ENCODE measurements around the gene ABCG2. TPM values are rescaled to one million over a fixed set of nuclear protein-coding genes. Genes with fewer than 3 reads are reported as not detected.

Gene ABCG2
- total RNA-seq, 1 experiment from 2014 or later: 3.8 TPM

DNA sequence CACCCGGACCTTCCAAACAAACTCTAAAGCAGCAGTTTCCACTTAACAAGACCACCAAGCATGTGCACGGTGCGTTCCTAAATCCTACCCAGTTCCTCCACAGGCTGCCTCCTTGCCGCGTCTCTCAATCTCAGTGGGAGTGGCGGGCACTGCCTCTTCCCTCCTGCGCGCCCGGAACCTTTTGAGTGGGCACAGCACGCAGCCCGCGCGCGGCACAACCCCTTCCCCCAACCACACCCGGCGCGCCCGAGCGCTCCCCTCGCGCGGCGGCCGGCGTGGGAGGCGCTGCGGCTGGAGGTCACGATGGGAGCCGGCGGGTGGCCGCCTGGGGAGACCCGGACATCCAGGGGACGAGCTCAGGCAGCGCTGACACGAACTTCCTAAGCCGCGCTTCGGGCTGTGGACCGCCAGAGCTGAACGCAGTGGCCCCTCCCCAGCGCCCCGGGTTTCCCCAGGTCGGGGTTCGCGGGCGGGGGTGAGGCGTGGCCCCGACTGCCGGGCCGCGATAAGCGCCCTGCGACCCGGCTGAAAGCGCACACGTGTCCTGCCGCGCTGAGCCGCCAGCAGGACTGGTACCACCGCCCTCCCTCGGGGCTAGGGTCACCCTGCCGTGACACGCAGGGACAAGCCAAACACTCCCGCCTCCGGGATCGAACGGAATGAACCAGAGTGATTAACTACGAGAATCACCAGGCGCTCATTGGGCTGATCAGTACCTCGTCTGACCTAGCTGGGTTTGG is at the start of gene ABCG2 (continued):
- TF ChIP-seq FOXJ3 (CRISPR knock-in tag; IDR thresholded peaks at IDR 0.05; ENCODE audit: borderline replicate concordance) (no peak), PRRX2 (CRISPR knock-in tag; IDR thresholded peaks at IDR 0.05) (no peak), NR2C2 (CRISPR knock-in tag; IDR thresholded peaks at IDR 0.05) (no peak), ZNF317 (CRISPR knock-in tag; IDR thresholded peaks at IDR 0.05; ENCODE audit: borderline replicate concordance, low read depth) (no peak), SMAD3 (CRISPR knock-in tag; IDR thresholded peaks at IDR 0.05; ENCODE audit: borderline replicate concordance) (no peak), FOXP1 (CRISPR knock-in tag; IDR thresholded peaks at IDR 0.05; ENCODE audit: borderline replicate concordance) (peak; percentile 31; the same call in 1 of the 2 replicates), ZNF423 (CRISPR knock-in tag; IDR thresholded peaks at IDR 0.05) (no peak), NR1H2 (CRISPR knock-in tag; IDR thresholded peaks at IDR 0.05) (no peak), NR3C1 (CRISPR knock-in tag; conservative IDR thresholded peaks at IDR 0.05; ENCODE audit: low read depth) (0 out of 2 replicates have a peak, but pooled peaks have one; percentile 63), SP1 (CRISPR knock-in tag; conservative IDR thresholded peaks at IDR 0.05) (peak; percentile 41; the same call in 1 of the 2 replicates), TCF7 (CRISPR knock-in tag; IDR thresholded peaks at IDR 0.05; ENCODE audit: low read depth) (no peak), ZBTB21 (CRISPR knock-in tag; IDR thresholded peaks at IDR 0.05; ENCODE audit: borderline replicate concordance) (0 out of 2 replicates have a peak, but pooled peaks have one; percentile 31), ZNF263 (CRISPR knock-in tag; IDR thresholded peaks at IDR 0.05; ENCODE audit: low read depth) (no peak)
- TF ChIP-seq, protein P1, sequence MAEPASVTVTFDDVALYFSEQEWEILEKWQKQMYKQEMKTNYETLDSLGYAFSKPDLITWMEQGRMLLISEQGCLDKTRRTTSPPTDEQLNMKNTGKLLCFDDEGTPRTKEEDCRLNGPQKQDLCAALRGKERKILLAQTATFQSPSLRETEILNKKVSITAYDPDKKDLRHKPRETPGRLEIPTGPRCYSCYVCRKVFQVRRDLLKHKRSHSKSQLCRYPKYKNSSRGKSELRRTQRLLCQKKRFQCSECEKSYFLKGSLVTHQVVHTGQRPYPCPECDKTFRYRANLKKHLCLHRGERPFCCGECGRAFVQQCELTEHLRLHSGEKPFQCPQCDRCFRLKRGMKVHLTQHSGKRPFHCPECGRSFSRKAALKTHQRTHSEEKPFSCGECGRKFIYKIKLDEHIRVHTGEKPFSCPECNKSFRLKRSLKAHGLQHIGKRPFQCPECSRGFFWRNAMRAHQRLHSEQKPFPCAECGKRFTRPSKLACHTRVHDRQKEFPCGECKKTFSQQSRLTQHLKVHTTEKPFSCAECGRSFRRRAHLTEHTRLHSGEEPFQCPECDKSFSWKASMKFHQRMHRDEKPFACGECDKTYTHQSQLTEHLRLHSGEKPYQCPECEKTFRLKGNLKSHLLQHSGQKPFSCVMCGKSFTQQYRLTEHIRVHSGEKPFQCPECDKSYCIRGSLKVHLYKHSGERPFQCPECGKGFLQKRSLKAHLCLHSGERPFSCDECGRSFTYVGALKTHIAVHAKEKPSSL (CRISPR knock-in tag; conservative IDR thresholded peaks at IDR 0.05): no peak
- TF ChIP-seq, protein P2, sequence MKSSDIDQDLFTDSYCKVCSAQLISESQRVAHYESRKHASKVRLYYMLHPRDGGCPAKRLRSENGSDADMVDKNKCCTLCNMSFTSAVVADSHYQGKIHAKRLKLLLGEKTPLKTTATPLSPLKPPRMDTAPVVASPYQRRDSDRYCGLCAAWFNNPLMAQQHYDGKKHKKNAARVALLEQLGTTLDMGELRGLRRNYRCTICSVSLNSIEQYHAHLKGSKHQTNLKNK (CRISPR knock-in tag; IDR thresholded peaks at IDR 0.05): no peak
- TF ChIP-seq, protein P3, sequence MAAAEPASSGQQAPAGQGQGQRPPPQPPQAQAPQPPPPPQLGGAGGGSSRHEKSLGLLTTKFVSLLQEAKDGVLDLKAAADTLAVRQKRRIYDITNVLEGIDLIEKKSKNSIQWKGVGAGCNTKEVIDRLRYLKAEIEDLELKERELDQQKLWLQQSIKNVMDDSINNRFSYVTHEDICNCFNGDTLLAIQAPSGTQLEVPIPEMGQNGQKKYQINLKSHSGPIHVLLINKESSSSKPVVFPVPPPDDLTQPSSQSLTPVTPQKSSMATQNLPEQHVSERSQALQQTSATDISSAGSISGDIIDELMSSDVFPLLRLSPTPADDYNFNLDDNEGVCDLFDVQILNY (CRISPR knock-in tag; IDR thresholded peaks at IDR 0.05): 0 out of 2 replicates have a peak, but pooled peaks have one; percentile 44
- TF ChIP-seq, protein P4, sequence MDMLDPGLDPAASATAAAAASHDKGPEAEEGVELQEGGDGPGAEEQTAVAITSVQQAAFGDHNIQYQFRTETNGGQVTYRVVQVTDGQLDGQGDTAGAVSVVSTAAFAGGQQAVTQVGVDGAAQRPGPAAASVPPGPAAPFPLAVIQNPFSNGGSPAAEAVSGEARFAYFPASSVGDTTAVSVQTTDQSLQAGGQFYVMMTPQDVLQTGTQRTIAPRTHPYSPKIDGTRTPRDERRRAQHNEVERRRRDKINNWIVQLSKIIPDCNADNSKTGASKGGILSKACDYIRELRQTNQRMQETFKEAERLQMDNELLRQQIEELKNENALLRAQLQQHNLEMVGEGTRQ (CRISPR knock-in tag; IDR thresholded peaks at IDR 0.05): peak; percentile 59
- TF ChIP-seq, protein P5, sequence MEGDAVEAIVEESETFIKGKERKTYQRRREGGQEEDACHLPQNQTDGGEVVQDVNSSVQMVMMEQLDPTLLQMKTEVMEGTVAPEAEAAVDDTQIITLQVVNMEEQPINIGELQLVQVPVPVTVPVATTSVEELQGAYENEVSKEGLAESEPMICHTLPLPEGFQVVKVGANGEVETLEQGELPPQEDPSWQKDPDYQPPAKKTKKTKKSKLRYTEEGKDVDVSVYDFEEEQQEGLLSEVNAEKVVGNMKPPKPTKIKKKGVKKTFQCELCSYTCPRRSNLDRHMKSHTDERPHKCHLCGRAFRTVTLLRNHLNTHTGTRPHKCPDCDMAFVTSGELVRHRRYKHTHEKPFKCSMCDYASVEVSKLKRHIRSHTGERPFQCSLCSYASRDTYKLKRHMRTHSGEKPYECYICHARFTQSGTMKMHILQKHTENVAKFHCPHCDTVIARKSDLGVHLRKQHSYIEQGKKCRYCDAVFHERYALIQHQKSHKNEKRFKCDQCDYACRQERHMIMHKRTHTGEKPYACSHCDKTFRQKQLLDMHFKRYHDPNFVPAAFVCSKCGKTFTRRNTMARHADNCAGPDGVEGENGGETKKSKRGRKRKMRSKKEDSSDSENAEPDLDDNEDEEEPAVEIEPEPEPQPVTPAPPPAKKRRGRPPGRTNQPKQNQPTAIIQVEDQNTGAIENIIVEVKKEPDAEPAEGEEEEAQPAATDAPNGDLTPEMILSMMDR (IDR thresholded peaks at IDR 0.05): no peak
- TF ChIP-seq, protein P6, sequence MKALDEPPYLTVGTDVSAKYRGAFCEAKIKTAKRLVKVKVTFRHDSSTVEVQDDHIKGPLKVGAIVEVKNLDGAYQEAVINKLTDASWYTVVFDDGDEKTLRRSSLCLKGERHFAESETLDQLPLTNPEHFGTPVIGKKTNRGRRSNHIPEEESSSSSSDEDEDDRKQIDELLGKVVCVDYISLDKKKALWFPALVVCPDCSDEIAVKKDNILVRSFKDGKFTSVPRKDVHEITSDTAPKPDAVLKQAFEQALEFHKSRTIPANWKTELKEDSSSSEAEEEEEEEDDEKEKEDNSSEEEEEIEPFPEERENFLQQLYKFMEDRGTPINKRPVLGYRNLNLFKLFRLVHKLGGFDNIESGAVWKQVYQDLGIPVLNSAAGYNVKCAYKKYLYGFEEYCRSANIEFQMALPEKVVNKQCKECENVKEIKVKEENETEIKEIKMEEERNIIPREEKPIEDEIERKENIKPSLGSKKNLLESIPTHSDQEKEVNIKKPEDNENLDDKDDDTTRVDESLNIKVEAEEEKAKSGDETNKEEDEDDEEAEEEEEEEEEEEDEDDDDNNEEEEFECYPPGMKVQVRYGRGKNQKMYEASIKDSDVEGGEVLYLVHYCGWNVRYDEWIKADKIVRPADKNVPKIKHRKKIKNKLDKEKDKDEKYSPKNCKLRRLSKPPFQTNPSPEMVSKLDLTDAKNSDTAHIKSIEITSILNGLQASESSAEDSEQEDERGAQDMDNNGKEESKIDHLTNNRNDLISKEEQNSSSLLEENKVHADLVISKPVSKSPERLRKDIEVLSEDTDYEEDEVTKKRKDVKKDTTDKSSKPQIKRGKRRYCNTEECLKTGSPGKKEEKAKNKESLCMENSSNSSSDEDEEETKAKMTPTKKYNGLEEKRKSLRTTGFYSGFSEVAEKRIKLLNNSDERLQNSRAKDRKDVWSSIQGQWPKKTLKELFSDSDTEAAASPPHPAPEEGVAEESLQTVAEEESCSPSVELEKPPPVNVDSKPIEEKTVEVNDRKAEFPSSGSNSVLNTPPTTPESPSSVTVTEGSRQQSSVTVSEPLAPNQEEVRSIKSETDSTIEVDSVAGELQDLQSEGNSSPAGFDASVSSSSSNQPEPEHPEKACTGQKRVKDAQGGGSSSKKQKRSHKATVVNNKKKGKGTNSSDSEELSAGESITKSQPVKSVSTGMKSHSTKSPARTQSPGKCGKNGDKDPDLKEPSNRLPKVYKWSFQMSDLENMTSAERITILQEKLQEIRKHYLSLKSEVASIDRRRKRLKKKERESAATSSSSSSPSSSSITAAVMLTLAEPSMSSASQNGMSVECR (CRISPR knock-in tag; IDR thresholded peaks at IDR 0.05; ENCODE audit: borderline replicate concordance): no peak
- TF ChIP-seq, protein P7, sequence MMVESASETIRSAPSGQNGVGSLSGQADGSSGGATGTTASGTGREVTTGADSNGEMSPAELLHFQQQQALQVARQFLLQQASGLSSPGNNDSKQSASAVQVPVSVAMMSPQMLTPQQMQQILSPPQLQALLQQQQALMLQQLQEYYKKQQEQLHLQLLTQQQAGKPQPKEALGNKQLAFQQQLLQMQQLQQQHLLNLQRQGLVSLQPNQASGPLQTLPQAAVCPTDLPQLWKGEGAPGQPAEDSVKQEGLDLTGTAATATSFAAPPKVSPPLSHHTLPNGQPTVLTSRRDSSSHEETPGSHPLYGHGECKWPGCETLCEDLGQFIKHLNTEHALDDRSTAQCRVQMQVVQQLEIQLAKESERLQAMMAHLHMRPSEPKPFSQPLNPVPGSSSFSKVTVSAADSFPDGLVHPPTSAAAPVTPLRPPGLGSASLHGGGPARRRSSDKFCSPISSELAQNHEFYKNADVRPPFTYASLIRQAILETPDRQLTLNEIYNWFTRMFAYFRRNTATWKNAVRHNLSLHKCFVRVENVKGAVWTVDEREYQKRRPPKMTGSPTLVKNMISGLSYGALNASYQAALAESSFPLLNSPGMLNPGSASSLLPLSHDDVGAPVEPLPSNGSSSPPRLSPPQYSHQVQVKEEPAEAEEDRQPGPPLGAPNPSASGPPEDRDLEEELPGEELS (CRISPR knock-in tag; IDR thresholded peaks at IDR 0.05): peak; percentile 61
- TF ChIP-seq, protein P8, sequence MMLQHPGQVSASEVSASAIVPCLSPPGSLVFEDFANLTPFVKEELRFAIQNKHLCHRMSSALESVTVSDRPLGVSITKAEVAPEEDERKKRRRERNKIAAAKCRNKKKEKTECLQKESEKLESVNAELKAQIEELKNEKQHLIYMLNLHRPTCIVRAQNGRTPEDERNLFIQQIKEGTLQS (CRISPR knock-in tag; conservative IDR thresholded peaks at IDR 0.05): no peak
- TF ChIP-seq, protein P9, sequence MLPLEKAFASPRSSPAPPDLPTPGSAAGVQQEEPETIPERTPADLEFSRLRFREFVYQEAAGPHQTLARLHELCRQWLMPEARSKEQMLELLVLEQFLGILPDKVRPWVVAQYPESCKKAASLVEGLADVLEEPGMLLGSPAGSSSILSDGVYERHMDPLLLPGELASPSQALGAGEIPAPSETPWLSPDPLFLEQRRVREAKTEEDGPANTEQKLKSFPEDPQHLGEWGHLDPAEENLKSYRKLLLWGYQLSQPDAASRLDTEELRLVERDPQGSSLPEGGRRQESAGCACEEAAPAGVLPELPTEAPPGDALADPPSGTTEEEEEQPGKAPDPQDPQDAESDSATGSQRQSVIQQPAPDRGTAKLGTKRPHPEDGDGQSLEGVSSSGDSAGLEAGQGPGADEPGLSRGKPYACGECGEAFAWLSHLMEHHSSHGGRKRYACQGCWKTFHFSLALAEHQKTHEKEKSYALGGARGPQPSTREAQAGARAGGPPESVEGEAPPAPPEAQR (CRISPR knock-in tag; IDR thresholded peaks at IDR 0.05): no peak
- TF ChIP-seq, protein P10, sequence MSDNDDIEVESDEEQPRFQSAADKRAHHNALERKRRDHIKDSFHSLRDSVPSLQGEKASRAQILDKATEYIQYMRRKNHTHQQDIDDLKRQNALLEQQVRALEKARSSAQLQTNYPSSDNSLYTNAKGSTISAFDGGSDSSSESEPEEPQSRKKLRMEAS (CRISPR knock-in tag; IDR thresholded peaks at IDR 0.05): peak; percentile 87

All from WTC11 (cell line).